GM21723 (cell line): Measurements from ENCODE around the gene B4GALT2.
A peak's percentile ranks its signal among the peaks of the same experiment; 100 is the strongest.

Experiments
- ATAC-seq: cut with Tn5 transposase; IDR thresholded peaks from one replicate; pipeline ENCODE4 v1.9.1; 2021; ENCODE audit warnings: mild to moderate bottlenecking, moderate library complexity; ENCODE audit not compliant: unreplicated experiment

B4GALT2 gene

DNA sequence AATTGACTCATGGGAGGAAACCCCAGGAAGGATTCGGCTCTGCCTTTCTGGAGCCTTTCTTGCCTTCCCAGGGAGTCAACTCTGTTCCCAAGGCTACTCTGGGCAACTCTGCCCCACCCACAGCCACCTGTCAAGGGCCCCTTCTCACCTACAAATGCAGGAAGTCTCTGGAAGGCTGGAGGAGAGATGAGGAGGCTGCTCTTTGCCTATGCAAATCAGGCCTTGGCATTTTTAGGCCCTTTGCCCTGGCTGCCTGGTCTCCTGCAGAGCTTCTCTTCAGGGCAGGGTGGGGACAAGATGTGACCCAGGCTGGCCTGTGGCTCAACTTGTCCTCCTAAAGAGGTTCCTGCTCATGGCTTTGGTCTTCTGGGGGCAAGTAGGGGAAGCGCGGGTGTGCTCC, 46.8 kb downstream of the B4GALT2 start:
- ATAC-seq, result no peak

DNA sequence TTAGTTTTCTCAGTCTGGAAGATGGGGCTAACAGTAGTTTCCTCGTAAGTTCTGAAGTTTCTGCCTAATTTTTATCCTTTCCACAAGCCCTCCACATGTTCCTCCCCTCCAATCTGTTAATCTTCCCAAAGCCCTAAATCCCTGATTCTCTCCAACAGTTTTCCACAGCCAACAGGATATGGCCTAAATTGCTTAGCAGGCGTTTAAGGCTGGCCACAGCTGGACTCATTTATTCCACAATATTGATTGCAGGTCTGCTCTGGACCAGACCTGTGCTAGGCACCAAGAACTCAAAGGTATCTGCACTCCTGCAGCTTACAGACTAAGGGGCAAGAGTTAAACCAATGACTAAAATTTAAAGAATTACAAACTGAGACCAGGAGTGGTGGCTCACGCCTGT, 48.3 kb downstream of the B4GALT2 start:
- no peak for ATAC-seq

DNA sequence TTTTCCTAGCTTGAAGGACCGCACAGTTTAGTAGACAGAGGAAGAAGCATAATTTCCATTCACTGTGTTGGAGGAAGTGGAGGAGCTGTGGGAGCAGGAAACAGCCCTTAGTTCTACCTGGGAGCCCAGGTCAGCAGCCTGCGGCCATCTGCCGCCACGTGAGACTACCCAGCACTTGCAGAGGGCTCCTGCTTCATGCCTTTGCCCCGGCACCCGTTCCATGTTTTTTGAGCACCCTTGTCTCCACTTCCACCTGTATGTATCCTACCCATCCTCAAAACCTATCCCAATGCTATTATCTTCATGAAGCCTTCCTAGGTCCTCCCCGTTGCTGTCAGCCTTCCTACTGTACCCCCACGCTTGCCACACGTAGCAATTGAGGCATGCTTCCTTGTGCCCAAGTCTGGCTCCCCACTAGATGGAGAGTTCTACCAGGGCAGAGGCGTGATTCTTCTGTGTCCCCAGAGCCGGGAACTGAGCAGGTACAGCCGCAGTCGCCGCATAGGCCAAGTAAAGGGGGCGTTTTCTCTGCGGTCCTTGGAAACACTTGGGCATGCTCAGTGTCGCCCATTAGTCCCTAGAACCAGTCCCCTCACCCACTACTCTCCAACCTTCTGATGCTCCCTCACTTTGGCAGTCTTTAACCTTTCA, 50.4 kb downstream of the B4GALT2 start:
- ATAC-seq, result peak; percentile 19

- peak; percentile 81 for ATAC-seq
Measured at GRCh38 chr1:44029911-44030604, 51.0 kb downstream of the B4GALT2 start.

- ATAC-seq, result peak; percentile 31
Measured at GRCh38 chr1:44030605-44031251, 51.7 kb downstream of the B4GALT2 start.

DNA sequence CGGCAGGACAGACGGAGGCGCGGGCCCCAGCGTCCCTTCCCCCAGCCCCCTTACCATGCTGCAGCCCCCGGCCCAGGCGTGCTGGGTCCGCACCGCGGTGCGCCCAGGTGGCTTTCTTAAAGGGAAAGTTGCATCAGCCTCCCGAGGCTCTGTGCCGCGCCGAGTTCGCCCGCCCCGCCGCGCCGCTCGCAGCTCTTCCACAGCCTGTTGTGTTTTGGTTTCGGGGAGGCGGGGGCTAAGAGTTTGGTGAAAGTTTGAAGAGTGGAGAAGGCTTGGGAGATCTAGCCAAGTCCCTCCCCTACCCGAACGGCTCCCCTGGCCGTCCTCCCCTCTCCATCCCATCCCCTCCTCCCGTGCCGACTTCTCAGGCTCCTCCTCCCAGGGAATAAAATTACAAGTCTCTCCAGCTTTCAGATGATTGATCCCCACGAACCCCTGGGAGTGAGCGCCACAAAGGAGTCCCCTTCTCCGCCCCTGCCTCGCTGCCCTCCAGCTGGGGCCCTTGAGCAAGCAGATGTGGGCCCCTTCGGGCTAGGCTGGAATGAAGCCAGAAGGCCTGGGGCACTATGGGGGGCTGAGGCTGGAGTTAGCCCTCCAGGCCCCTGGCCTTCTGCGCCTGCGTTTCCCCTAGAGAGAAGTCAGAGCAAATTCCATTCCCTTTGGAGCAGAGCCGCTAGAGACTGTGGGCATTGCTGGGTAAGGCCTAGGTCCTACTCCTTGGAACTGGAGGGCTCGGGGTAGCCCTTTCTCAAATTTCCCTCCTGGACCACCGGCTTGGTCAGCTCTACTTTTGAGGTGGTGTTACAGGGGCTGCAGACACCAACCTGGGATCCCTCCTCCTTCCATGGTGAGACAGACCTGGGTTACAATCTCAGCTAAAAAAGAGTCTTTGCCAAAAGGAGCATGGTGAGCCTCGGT, 52.5 kb downstream of the B4GALT2 start, which contains the start of gene SLC6A9:
Gene SLC6A9, minus strand, starts transcription at position 211 of the 918 bp plus-strand sequence. CDS start 7,185 bp downstream, outside the sequence.
- no peak for ATAC-seq

- no peak for ATAC-seq
Measured at GRCh38 chr1:44032170-44032790, 53.3 kb downstream of the B4GALT2 start.

DNA sequence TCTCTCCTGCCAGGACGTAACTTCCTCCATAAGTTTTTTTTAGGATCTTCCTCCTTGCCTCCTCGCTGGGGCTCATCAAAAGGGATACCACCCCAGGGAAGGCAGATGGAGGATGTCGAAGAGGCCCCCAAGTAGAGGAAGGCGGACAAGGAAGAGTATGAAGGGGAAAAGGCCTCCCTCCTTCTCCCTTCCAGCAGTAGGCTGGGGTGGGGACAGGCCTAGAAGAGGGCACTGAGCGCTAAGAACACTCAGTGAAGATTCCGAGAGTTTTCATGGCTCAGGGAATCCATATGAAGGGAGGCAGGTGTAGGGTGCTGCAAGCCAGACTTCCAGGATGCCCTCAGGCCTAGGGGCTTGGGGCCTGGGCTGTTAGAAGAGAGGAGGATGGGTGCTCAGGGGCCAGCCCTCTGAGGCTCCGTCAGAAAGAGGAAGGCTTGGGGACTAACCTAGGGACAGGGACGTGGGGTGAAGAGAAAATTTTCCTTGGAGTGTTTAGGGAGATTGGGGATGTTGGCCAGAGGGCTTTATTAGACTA, 54.1 kb downstream of the B4GALT2 start:
- ATAC-seq, result no peak

GRCh38 chr1:44033756-44034155, 54.7 kb downstream of the B4GALT2 start:
- ATAC-seq, result no peak

DNA sequence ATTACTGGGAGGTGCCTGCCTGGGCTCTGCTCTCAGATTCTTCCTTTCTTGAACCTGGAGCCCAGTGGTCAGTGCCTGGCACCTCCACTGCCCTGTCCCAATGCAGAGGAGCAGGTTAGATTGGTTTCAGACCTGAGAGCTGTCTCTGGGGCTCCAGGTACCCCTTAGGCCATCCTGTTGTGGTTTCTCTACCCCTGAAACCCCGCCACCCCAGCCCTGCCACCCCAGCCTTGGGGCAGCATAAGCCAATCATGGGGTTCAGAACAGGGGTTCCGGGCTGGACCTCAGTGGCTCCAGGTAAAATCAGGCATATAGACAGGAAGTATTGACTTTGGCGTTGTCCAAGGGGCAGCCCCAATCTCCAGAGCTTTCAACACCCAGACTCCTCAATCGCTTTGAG, 55.4 kb downstream of the B4GALT2 start:
- no peak for ATAC-seq

- no peak for ATAC-seq
Measured at GRCh38 chr1:44034976-44035716, 56.1 kb downstream of the B4GALT2 start.

DNA sequence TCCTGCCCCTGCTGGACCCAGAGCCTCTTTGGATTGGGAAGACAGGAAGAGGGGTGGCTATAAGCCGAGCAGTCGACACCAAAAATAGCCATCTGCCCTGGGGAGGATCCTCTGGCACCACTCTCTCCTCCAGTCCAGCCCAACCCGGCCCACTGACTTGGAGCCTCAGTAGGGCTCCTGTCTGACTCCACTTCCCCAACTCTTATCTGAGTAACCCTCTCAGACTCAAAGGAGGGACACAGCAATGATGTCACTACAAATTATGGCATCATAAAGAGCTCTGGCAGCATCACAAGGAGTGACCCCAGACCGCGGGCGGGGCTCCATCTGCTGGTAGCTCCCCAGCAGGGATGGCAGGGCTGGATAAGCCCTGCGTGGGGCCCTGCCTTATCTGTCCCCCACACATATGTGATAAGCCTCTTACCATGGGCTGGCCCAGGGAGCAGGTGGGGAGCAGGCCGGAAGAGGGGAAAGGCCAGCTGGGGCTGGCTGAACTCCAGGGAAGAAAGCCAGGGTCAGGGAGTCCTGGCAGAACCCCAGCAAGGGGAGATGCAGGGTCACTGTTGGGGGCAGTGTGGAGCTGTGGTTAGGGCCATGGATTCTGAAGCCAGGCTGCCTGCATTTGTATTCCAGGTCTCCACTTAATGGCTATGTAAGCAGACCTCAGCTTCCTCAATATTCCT, 56.9 kb downstream of the B4GALT2 start:
- ATAC-seq, result no peak

DNA sequence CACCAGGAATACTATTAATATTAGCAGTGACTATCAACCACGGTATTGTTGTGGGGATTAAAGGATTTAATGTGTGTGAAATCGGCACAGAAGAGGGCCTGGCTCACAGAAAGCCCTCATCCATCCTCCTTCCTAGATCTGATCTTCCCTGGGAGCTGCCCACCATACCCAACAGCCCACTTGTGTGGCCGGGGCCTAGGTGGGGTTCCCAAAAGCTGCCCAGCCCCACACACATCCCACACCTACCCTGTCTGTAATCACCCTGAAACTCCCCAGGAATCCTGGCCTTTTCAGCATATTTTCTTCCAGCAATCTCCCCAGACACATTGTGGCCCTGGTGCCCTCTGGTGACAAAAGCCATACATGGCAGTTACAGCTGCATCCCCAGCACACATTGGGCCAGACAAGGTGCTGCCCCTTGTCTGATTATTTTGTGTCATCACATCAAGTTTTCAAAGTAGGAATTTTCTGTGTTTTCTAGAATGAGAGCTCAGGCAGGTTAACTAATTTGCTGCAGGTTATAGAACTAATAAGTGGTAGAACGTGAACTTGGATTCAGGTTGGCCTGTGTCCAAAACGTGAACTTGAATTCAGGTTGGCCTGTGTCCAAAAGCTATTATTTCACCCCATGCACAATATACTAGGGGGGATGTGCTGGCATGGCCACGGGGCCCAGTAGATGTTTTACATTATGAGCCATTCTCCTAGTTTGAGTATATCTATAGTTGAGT, 57.6 kb downstream of the B4GALT2 start:
- ATAC-seq, result no peak

GRCh38 chr1:44037154-44037553, 58.1 kb downstream of the B4GALT2 start:
- ATAC-seq, result no peak

DNA sequence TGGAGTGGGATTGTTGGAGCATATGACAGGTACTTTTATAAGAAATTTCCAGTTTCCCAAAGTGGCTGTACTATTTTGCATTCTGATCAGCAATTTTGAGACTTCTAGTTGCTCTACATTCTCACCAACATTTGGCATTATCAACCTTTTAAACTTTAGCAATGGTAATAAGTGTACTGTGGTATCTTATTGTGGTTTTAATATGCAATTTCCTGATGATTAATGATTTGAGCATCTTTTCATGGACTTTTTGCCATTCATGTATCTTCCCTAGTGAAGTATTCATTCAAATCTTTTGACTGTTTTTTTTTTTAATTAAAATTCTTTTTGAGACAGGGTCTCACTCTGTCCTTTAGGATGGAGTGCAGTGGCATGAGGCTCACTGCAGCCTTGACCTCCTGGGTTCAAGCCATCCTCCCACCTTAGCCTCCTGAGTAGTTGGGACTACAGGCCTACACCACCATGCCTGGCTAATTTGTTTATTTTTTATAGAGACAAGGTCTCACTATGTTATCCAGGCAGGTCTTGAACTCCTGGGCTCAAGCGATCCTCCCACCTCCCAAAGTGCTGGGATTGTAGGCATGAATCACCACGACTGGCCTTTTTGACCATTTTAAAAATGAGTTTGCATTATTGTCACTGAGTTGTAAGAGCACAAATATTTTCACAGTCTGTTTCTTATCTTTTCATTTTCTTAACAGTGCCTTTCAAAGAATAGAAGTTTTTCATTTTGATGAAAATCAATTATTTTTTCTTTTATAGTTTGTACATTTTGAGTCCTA, 60.1 kb downstream of the B4GALT2 start:
- ATAC-seq, result no peak

- no peak for ATAC-seq
Measured at GRCh38 chr1:44040418-44040817, 61.4 kb downstream of the B4GALT2 start.
